DOHH2 (cell line): ENCODE measurements around the gene CDT1.

Experiments
- H3F3A ChIP-seq: fragments of 200-600 bp; sonication (generic), shearing (Covaris generic); 2 replicates; pipeline ENCODE4 v1.6.0; 2016; ENCODE audit warnings: antibody characterized with exemption, mild to moderate bottlenecking; ENCODE audit not compliant: control insufficient read depth, insufficient read depth
- H3K27ac ChIP-seq: fragments of 200-600 bp; sonication (generic); 2 replicates; pipeline ENCODE4 v1.5.1; 2014; ENCODE audit warnings: low read depth, mild to moderate bottlenecking, low read length, moderate library complexity
- H3K27me3 ChIP-seq: fragments of 200-600 bp; sonication (generic); 2 replicates; pipeline ENCODE4 v1.6.1; 2014; ENCODE audit warnings: mild to moderate bottlenecking, low read length, mixed read lengths; ENCODE audit not compliant: control insufficient read depth
- H3K36me3 ChIP-seq: fragments of 200-600 bp; sonication (generic); 2 replicates; pipeline ENCODE4 v1.6.1; 2014; ENCODE audit warnings: mild to moderate bottlenecking, low read length, moderate library complexity, mixed read lengths; ENCODE audit not compliant: control insufficient read depth
- H3K4me1 ChIP-seq: fragments of 200-600 bp; sonication (generic); 2 replicates; pipeline ENCODE4 v1.6.1; 2014; ENCODE audit warnings: mild to moderate bottlenecking, low read length, mixed read lengths; ENCODE audit not compliant: control insufficient read depth
- H3K4me2 ChIP-seq: fragments of 200-600 bp; sonication (generic); 2 replicates; pipeline ENCODE4 v1.6.0; 2014; ENCODE audit warnings: mild to moderate bottlenecking, low read length, moderate library complexity
- H3K4me3 ChIP-seq: fragments of 200-600 bp; sonication (generic); 2 replicates; pipeline ENCODE4 v1.5.1; 2014; ENCODE audit warnings: mild to moderate bottlenecking, low read length, mixed read lengths
- H3K79me2 ChIP-seq: fragments of 200-600 bp; sonication (generic); 2 replicates; pipeline ENCODE4 v1.6.1; 2014; ENCODE audit warnings: mild to moderate bottlenecking, low read length, mixed read lengths; ENCODE audit not compliant: control insufficient read depth
- H3K9me2 ChIP-seq: fragments of 200-600 bp; sonication (generic); replicated peaks from 2 replicates; pipeline ENCODE4 v1.6.1; 2014; ENCODE audit warnings: mild to moderate bottlenecking, low read length, mixed read lengths; ENCODE audit not compliant: control insufficient read depth
- H3K9me3 ChIP-seq: fragments of 200-600 bp; sonication (generic); 2 replicates; pipeline ENCODE4 v1.6.1; 2014; ENCODE audit warnings: antibody characterized with exemption, low read length, mixed read lengths; ENCODE audit not compliant: control insufficient read depth, insufficient read depth
- H4K20me1 ChIP-seq: fragments of 200-600 bp; sonication (generic); 2 replicates; pipeline ENCODE4 v1.6.0; 2014; ENCODE audit warnings: low read depth, mild to moderate bottlenecking, antibody characterized with exemption, low read length, moderate library complexity; ENCODE audit not compliant: control insufficient read depth, insufficient read depth
- EZH2phosphoT487 ChIP-seq: fragments of 200-600 bp; sonication (generic); IDR thresholded peaks from 2 replicates; pipeline ENCODE4 v1.6.1; 2017; ENCODE audit warnings: borderline replicate concordance, mild to moderate bottlenecking, antibody characterized with exemption, low read length, moderate library complexity, mixed read lengths
- TF ChIP-seq, protein P1 (sequence below): fragments of 200-600 bp; sonication (generic); IDR thresholded peaks from one replicate; pipeline ENCODE4 v1.5.1; 2014; ENCODE audit warnings: antibody characterized with exemption, mild to moderate bottlenecking, low read depth, low read length; ENCODE audit not compliant: poor library complexity, severe bottlenecking

Gene CDT1

DNA sequence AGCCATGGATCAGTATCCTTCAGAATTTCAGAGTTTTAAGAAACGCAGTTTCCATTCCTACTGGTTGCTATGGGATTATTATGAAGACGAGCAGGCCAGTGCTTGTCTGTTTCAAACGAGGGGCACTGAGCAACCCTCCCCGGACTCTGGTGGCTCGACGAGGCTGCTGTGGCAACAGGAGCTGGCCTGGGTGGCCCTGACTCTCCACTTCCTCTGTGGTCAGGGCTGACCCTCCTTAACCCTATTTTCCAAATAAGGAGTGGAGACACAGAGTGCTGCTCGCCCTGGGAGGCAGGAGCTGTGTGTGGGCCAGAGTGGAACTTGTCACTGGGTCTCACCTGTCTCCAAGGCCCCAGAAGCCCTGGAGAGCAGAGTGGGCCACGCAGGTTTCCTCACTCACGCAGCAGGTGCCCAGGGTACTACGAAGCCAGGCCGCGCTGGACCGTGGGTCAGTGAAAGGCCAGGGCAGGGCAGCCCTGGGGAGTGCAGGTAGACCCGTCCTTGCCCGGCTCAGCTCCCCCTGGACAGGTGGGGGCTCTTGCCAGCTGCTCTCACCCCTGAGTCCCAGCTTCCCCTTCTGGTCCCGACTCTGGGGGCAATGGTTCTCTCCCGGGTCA, 49.8 kb downstream of the CDT1 start:
- H3K4me1 ChIP-seq, result peaks cover 23% of the 10 kb centered on the region
- peaks cover 7% of the 10 kb centered on the region for H3F3A ChIP-seq
- no peaks in the 10 kb centered on the region for H3K9me3 ChIP-seq
- H3K27me3 ChIP-seq, result no peaks in the 10 kb centered on the region
- no peaks in the 10 kb centered on the region for H3K9me2 ChIP-seq
- no peak for TF ChIP-seq EZH2phosphoT487
- TF ChIP-seq, protein P1, sequence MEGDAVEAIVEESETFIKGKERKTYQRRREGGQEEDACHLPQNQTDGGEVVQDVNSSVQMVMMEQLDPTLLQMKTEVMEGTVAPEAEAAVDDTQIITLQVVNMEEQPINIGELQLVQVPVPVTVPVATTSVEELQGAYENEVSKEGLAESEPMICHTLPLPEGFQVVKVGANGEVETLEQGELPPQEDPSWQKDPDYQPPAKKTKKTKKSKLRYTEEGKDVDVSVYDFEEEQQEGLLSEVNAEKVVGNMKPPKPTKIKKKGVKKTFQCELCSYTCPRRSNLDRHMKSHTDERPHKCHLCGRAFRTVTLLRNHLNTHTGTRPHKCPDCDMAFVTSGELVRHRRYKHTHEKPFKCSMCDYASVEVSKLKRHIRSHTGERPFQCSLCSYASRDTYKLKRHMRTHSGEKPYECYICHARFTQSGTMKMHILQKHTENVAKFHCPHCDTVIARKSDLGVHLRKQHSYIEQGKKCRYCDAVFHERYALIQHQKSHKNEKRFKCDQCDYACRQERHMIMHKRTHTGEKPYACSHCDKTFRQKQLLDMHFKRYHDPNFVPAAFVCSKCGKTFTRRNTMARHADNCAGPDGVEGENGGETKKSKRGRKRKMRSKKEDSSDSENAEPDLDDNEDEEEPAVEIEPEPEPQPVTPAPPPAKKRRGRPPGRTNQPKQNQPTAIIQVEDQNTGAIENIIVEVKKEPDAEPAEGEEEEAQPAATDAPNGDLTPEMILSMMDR, result no peak
- H3K4me3 ChIP-seq, result no peak overlapping the region
- H3K79me2 ChIP-seq, result peaks cover 12% of the 10 kb centered on the region
- H3K27ac ChIP-seq, result no peak overlapping the region
- no peaks in the 10 kb centered on the region for H3K36me3 ChIP-seq
- H3K4me2 ChIP-seq, result no peak overlapping the region
- no peaks in the 10 kb centered on the region for H4K20me1 ChIP-seq

DNA sequence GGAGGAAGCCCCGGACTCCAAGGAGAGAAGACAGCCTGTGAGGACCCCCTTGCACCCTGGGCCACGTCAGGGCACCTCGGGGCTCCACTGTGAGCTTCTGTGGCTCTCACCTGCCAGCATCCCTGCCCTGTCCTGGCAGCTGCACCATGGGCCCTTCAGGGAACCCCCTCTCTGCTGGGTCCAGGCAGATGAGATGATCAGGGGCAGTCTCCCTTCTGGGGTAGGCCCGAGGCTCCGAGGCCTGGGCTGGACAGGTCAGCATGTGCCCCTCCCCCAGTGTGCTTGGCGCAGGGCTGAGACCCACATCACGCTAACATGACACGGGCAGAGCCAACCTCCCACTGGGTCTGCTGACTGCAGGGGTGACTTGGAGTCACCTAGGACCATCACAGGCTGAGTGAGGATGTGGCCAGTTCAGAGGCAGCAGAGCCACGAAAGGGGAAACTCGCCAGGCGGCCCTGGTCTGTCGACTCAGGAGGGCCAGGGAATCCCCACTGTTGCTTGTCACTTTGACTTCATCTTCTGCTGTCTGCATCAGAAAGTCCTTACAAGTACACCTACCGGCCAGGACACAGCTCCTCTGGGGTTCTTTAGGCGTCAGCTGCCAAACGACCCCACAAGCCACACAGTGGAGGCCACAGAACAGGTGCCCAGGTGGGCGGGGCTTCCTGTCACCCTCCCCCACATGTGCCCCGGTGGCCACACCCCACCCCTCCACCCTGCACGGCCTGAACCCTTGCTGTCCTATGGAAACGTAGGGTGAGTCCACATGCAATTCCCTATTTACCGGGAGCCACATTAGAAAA, 50.9 kb downstream of the CDT1 start:
- Histone ChIP-seq H3K27ac (no peak overlapping the region), H3K9me3 (no peaks in the 10 kb centered on the region), H3K9me2 (no peaks in the 10 kb centered on the region), H3K36me3 (peaks cover 7% of the 10 kb centered on the region; the same call in 1 of the 2 replicates), H3K4me3 (no peak overlapping the region), H3F3A (peaks cover 7% of the 10 kb centered on the region), H3K4me1 (peaks cover 28% of the 10 kb centered on the region), H3K4me2 (0 out of 2 replicates have a peak overlapping the region, but pooled peaks have one; percentile 2), H3K27me3 (no peaks in the 10 kb centered on the region), H4K20me1 (no peaks in the 10 kb centered on the region), H3K79me2 (peaks cover 14% of the 10 kb centered on the region)
- TF ChIP-seq, protein P1, result no peak
- TF ChIP-seq EZH2phosphoT487, result no peak

DNA sequence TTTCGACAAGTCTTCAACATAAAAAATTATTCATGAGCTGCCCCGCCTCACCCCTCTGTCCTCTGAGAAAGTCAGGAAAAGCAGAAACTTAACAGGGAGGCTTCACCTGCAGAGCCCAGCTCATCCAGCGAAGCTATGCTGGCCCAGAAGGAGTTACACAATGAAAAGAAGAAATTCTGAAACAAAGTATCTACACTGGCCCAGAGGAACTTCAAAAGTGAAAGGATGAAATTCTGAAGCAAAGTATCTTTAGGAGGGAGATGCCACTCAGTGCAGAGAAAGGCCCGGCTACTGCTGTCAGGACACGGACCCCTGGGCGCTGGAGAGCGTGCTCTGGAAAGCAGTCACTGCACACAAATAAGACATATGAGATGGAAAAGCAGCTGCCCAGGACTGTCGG, 51.6 kb downstream of the CDT1 start:
- no peak for TF ChIP-seq EZH2phosphoT487
- TF ChIP-seq, protein P1, result no peak
- H3K36me3 ChIP-seq, result peaks cover 14% of the 10 kb centered on the region
- no peaks in the 10 kb centered on the region for H3K27me3 ChIP-seq

More for the DNA sequence above, 51.6 kb downstream of the CDT1 start:
- no peaks in the 10 kb centered on the region for H3K9me3 ChIP-seq
- H3F3A ChIP-seq, result peaks cover 7% of the 10 kb centered on the region
- no peaks in the 10 kb centered on the region for H4K20me1 ChIP-seq
- H3K79me2 ChIP-seq, result peaks cover 14% of the 10 kb centered on the region
- peaks cover 30% of the 10 kb centered on the region for H3K4me1 ChIP-seq
- H3K4me3 ChIP-seq, result no peak overlapping the region
- H3K9me2 ChIP-seq, result no peaks in the 10 kb centered on the region
- 0 out of 2 replicates have a peak overlapping the region, but pooled peaks have one; percentile 2 for H3K4me2 ChIP-seq
- no peak overlapping the region for H3K27ac ChIP-seq
